ENCODE results near the gene FAT2.

The FAT2 gene

DNA sequence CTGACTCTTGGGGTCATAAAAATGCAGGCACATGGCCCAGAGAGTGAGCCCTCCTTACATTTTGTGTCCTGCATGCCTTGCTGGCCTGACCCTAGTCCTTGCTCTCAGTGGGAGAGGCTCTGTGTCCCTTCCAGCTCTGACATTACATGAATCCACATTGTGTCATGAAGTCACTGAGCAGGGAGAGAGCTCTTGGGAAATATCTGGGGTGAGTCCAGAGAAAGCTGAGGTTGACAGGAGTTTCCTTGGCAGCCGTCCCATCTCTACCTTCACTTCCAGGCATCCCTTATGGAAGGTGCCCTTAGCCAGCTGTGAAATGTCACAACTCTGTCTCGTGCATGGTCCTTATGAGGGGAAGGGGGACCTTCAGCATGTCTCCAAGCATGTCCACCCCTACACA is 41.0 kb downstream of the FAT2 start:
- DNase-seq = no peak

GRCh38 chr5:151549713-151550112 is 41.4 kb downstream of the FAT2 start:
- DNase-seq = no peak

- no peak for DNase-seq
Observed at GRCh38 chr5:151547364-151547763, 43.8 kb downstream of the FAT2 start.

GRCh38 chr5:151541571-151541970 is 49.6 kb downstream of the FAT2 start:
- DNase-seq = no peak

Data from NCI-H1436 (cell line).